Cardiac muscle cell (in vitro differentiated cells and primary cell): ENCODE measurements around the gene DLL3. TPM values are rescaled to one million over a fixed set of nuclear protein-coding genes. Genes with fewer than 3 reads are reported as not detected.
A peak's percentile ranks its signal among the peaks of the same experiment; 100 is the strongest.

Experiments used
- DNase-seq, 2 donors: peaks; one replicate each; pipeline versions ENCODE4 v3.0.0 to v3.0.0-alpha.2; 2010 to 2017; ENCODE audit warnings: low read depth in 1 of 2, low spot score in 1 of 2
- H3K27ac ChIP-seq: fragments of 200-600 bp; sonication (generic); 2 replicates; pipeline ENCODE4 v1.5.1; 2016
- H3K27me3 ChIP-seq: fragments of 200-600 bp; sonication (generic); 2 replicates; pipeline ENCODE4 v1.6.0; 2016; ENCODE audit warnings: control low read depth
- H3K36me3 ChIP-seq: fragments of 200-600 bp; sonication (generic); 2 replicates; pipeline ENCODE4 v1.5.1; 2016; ENCODE audit warnings: control low read depth
- H3K4me1 ChIP-seq: fragments of 200-600 bp; sonication (generic); 2 replicates; pipeline ENCODE4 v1.8.1; 2017; ENCODE audit warnings: low read depth, mild to moderate bottlenecking, mixed run types
- H3K4me3 ChIP-seq: fragments of 200-600 bp; sonication (generic); 2 replicates; pipeline ENCODE4 v1.5.1; 2016; ENCODE audit warnings: mild to moderate bottlenecking
- H3K9me3 ChIP-seq: fragments of 200-600 bp; sonication (generic); 2 replicates; pipeline ENCODE4 v1.5.1; 2017; ENCODE audit warnings: low read depth, mild to moderate bottlenecking, control low read depth
- CTCF ChIP-seq: IDR thresholded peaks from 2 replicates; pipeline ENCODE4 v1.5.1; 2012; ENCODE audit warnings: low read depth, mild to moderate bottlenecking, low read length
- polyA plus RNA-seq: library from polyadenylated mRNA; unstranded; fragments of >200 nt; fragmentation: Nextera tagmentation; extraction: Ambion mirVana; gene quantifications from 2 replicates; pipeline ENCODE4 v1.2.1, GENCODE V29; 2016
- total RNA-seq: library from RNA; depleted of rRNA; stranded (reverse); fragments of >200 nt; gene quantifications from 2 replicates; pipeline ENCODE4 v1.2.3, GENCODE V29; 2016

DLL3 gene
- total and polyA plus RNA-seq, 2 experiments from 2014 or later, result 11.7 to 12.2 TPM

DNA sequence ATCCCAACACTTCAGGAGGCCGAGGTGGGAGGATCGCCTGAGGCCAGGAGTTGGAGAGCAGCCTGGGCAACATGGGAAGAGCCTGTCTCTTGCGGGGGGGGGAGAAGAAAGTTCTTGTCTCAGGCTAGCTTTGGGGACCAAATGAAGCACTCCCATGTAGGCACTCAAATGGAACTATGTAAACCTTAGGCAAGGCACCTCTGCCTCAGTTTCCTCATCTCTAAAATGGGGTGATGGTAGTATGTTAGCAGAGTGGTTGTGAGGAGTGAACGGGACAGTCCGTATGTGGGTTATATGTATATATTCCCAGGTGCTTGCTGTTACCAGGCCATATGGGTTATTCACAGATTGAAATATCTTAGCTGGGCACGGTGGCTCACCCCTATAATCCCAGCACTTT is 6.5 kb upstream of the DLL3 start:
- Histone ChIP-seq H3K4me3 (no peak overlapping the region), H3K4me1 (no peaks in the 10 kb centered on the region), H3K27ac (no peak overlapping the region), H3K9me3 (no peaks in the 10 kb centered on the region), H3K36me3 (peaks cover 24% of the 10 kb centered on the region), H3K27me3 (no peaks in the 10 kb centered on the region)
- TF ChIP-seq CTCF, result no peak
- no peak for DNase-seq

DNA sequence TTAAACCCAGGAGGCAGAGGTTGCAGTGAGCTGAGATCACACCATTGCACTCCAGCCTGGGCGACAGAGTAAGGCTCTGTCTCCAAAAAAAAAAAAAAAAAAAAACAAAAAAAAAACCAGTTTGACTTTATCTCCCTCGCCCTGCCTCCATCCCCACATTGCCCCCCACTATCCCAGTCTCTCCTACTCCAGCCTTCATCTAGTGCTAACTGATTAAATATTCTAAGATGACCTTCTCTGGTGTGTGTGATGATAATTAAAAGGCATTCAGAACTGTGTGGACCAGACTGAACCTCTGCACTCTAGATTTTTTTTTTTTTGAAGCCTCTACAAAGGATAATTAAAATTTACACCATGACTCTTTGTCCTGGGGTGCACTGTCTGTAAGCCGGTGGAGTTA is 6.0 kb upstream of the DLL3 start:
- no peaks in the 10 kb centered on the region for H3K4me1 ChIP-seq
- H3K4me3 ChIP-seq, result no peak overlapping the region
- no peaks in the 10 kb centered on the region for H3K9me3 ChIP-seq
- no peak for TF ChIP-seq CTCF
- H3K27me3 ChIP-seq, result no peaks in the 10 kb centered on the region
- H3K27ac ChIP-seq, result no peak overlapping the region
- peaks cover 20% of the 10 kb centered on the region for H3K36me3 ChIP-seq
- DNase-seq, result no peak

DNA sequence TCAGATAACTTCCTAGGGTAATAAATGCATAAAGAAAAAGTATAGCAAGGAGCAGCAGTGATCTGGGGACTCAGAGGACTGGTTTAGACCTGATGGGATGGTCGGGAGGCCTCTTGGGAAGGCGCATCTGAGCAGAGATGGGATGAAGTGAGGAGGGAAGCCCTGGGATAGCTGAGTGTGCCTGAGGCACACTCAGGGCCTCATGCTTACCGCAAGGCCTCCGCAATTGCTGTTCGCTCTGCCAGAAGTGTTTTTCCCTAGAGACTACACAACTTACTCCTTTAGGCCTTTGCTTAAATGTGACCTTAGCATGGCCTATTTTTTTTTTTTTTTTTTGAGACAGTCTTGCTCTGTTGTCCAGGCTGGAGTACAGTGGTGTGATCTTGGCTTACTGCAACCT is 4.1 kb upstream of the DLL3 start:
- H3K9me3 ChIP-seq, result no peaks in the 10 kb centered on the region
- no peak for TF ChIP-seq CTCF
- H3K4me1 ChIP-seq, result no peaks in the 10 kb centered on the region
- no peak overlapping the region for H3K27ac ChIP-seq
- no peak overlapping the region for H3K4me3 ChIP-seq
- H3K36me3 ChIP-seq, result peaks cover 5% of the 10 kb centered on the region
- no peak for DNase-seq
- H3K27me3 ChIP-seq, result peaks cover 15% of the 10 kb centered on the region

DNA sequence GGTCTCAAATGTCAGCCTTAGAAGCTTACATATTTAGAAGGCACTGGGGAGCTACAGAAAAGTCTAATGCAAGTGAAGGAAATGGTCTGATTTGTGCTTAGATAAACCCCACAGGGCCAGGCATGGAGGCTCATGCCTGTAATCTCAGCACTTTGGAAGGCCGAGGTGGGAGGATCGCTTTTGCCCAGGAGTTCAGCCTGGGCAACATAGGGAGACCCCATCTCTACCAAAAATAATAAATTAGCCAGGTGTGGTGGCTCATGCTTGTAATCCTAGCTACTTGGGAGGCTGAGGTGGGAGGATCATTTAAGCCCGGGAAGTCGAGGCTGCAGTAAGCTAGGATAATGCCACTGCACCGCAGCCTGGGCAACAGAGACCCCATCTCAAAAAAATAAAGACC is 2.7 kb upstream of the DLL3 start:
- peaks cover 15% of the 10 kb centered on the region for H3K27me3 ChIP-seq
- no peaks in the 10 kb centered on the region for H3K9me3 ChIP-seq
- no peak overlapping the region for H3K4me3 ChIP-seq
- H3K27ac ChIP-seq, result no peak overlapping the region
- H3K4me1 ChIP-seq, result no peaks in the 10 kb centered on the region
- no peak for DNase-seq
- no peak for TF ChIP-seq CTCF
- no peaks in the 10 kb centered on the region for H3K36me3 ChIP-seq

DNA sequence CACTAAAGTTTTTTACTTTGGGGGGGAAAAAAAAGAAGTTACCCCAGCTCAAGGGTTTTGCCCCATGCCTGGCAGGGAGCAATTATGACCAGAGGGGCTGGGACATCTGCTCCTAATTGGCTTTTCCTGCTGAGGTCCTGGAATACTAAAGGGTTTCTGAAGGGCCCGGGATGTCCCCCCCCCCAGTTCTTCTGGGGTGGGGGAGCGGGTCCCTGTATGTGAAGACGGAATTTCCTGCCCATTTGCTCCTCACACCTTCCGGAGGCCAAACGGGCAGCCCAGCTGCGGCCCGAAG is 1.1 kb upstream of the DLL3 start:
- Histone ChIP-seq H3K27me3 (peaks cover 15% of the 10 kb centered on the region), H3K27ac (no peak overlapping the region), H3K4me3 (peak overlapping the region; percentile 28), H3K4me1 (no peaks in the 10 kb centered on the region), H3K9me3 (no peaks in the 10 kb centered on the region), H3K36me3 (no peaks in the 10 kb centered on the region)
- DNase-seq, result no peak
- no peak for TF ChIP-seq CTCF

DNA sequence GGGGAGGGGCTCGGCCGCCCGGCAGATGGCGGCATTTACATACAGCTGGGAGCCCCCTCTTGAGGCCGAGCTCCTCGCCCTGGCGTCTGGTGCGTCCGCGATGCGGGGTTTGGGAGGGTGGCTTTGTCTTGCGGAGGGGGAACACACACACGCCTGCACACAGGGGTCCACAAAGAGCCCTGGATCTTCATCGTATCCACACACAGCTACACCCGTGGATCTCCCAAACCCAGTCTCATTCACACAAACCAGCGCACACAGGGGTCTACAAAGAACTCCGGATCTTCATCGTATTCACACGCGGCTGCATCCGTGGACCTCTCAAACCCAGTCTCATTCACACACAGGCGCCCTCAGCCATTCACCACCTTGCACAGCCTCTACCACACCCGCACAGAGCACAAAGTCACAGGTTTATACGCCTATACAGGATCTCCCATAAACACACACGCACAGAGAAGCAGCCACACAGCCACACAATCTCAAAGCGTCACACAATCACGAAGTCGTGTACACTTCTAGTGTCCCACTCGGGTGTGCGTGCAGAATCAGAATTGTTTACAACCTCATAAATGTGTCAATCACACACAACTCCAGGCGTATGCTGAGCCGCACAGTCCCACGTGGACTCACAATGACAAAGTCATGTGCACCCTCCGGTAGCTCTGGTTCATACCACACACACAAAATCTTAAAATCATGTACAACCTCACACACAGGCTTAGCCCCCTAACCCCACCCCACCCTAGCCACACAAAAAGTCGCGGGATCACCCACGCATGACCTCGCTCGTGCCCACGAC is 550 bp upstream of the DLL3 start:
- H3K4me3 ChIP-seq, result peak overlapping the region; percentile 28
- H3K27me3 ChIP-seq, result peaks cover 15% of the 10 kb centered on the region
- H3K27ac ChIP-seq, result no peak overlapping the region
- no peaks in the 10 kb centered on the region for H3K36me3 ChIP-seq
- no peaks in the 10 kb centered on the region for H3K9me3 ChIP-seq
- no peaks in the 10 kb centered on the region for H3K4me1 ChIP-seq
- TF ChIP-seq CTCF, result peak; percentile 33
- peak; percentile 49 to 77 for DNase-seq
